Keratinocyte (primary cell): ENCODE data around the gene SUN2. TPM values are rescaled to one million over a fixed set of nuclear protein-coding genes. Genes with fewer than 3 reads are reported as not detected.

ENCODE experiments used
- DNase-seq: peaks from one replicate; pipeline ENCODE4 v3.0.0-alpha.2; 2011; ENCODE audit warnings: low read depth, missing footprints, low spot score
- FAIRE-seq: peaks from 2 replicates; lab custom pipeline; 2011; peaks lifted over from hg19 to GRCh38; lab: Jason Lieb, UNC
- H2AFZ ChIP-seq: 2 replicates; pipeline ENCODE4 v1.6.0; 2012; ENCODE audit warnings: low read length, control low read depth, inconsistent platforms; ENCODE audit not compliant: control insufficient read depth
- H3K27ac ChIP-seq: 2 replicates; pipeline ENCODE4 v1.5.1; 2011; ENCODE audit warnings: low read length; ENCODE audit not compliant: control insufficient read depth, insufficient read depth
- H3K27me3 ChIP-seq: 3 replicates; pipeline ENCODE4 v1.6.0; 2011; ENCODE audit warnings: low read length; ENCODE audit not compliant: control insufficient read depth, insufficient read depth; ENCODE audit errors: extremely low read depth
- H3K36me3 ChIP-seq, 2 experiments: 2 replicates in 1 of 2; 3 replicates in 1 of 2; pipeline ENCODE4 v1.5.1; 2011; ENCODE audit warnings: low read length in 2 of 2, mild to moderate bottlenecking in 1 of 2; ENCODE audit not compliant: control insufficient read depth in 2 of 2, insufficient read depth in 2 of 2; ENCODE audit errors: extremely low read depth in 1 of 2
- H3K4me1 ChIP-seq: 3 replicates; pipeline ENCODE4 v1.5.1; 2011; ENCODE audit warnings: low read length; ENCODE audit not compliant: control insufficient read depth, insufficient read depth; ENCODE audit errors: extremely low read depth
- H3K4me2 ChIP-seq: 3 replicates; pipeline ENCODE4 v1.6.0; 2011; ENCODE audit warnings: low read depth, low read length; ENCODE audit not compliant: control insufficient read depth, insufficient read depth; ENCODE audit errors: extremely low read depth
- H3K4me3 ChIP-seq, 3 experiments: fragments of 200-600 bp in 1 of 3; sonication (generic) in 1 of 3; 2 replicates in 2 of 3; 3 replicates in 1 of 3; pipeline ENCODE4 v1.5.1; 2011 to 2016; ENCODE audit warnings: low read length in 3 of 3, mild to moderate bottlenecking in 3 of 3, control low read depth in 2 of 3, inconsistent platforms in 1 of 3, low read depth in 1 of 3, mixed read lengths in 1 of 3, mixed run types in 1 of 3, moderate library complexity in 1 of 3; ENCODE audit not compliant: control insufficient read depth in 2 of 3, insufficient read depth in 2 of 3; ENCODE audit errors: extremely low read depth in 1 of 3
- H3K79me2 ChIP-seq: 2 replicates; pipeline ENCODE4 v1.6.0; 2012; ENCODE audit warnings: low read length; ENCODE audit not compliant: control insufficient read depth, insufficient read depth
- H3K9ac ChIP-seq: 3 replicates; pipeline ENCODE4 v1.6.0; 2011; ENCODE audit warnings: low read length; ENCODE audit not compliant: control insufficient read depth, insufficient read depth; ENCODE audit errors: extremely low read depth
- H3K9me1 ChIP-seq: 3 replicates; pipeline ENCODE4 v1.6.0; 2011; ENCODE audit warnings: low read length; ENCODE audit not compliant: control insufficient read depth, insufficient read depth; ENCODE audit errors: extremely low read depth
- H3K9me3 ChIP-seq: 2 replicates; pipeline ENCODE4 v1.5.1; 2012; ENCODE audit warnings: low read depth, low read length; ENCODE audit not compliant: control insufficient read depth
- H4K20me1 ChIP-seq: 3 replicates; pipeline ENCODE4 v1.6.0; 2011; ENCODE audit warnings: low read length; ENCODE audit not compliant: control insufficient read depth, insufficient read depth; ENCODE audit errors: extremely low read depth
- EZH2 ChIP-seq: IDR thresholded peaks from one replicate; pipeline ENCODE4 v1.6.1; 2012; ENCODE audit warnings: inconsistent platforms, mild to moderate bottlenecking, low read length, moderate library complexity
- dilution Hi-C: fragments of 300-500 bp; cut with MboI; formaldehyde crosslinking; loops from one replicate; pipeline ENCODE4 v1.7.0; 2020; ENCODE audit warnings: low sequenced_read_pairs; ENCODE audit not compliant: extremely low pct_ligation_motif_present
- polyA plus RNA-seq, 5 experiments: library from polyadenylated mRNA; depleted of rRNA in 3 of 5; stranded (reverse) in 3 of 5; stranded (forward) in 1 of 5; unstranded in 1 of 5; fragments of >200 nt; gene quantifications; 1 replicate in 1 of 5; 2 replicates in 3 of 5; 3 replicates in 1 of 5; pipeline versions ENCODE4 v1.2.1 to v1.2.3, GENCODE V29; 2011 to 2012; ENCODE audit warnings: missing spikeins in 2 of 5, low read depth in 1 of 5, low replicate concordance in 1 of 5
- TF ChIP-seq, protein P1 (sequence below), 3 experiments: IDR thresholded peaks in 1 of 3; conservative IDR thresholded peaks in 1 of 3; optimal IDR thresholded peaks in 1 of 3; 2 replicates in 2 of 3; 3 replicates in 1 of 3; pipeline versions ENCODE3 to v1.5.1; 2011; ENCODE audit warnings: low read length in 3 of 3, mild to moderate bottlenecking in 3 of 3, moderate library complexity in 2 of 3, control low read depth in 1 of 3, inconsistent platforms in 1 of 3; ENCODE audit not compliant: insufficient read depth in 2 of 3; ENCODE audit errors: extremely low read depth in 1 of 3

SUN2 gene
- polyA plus RNA-seq, 1 donor (not counting 4 experiments of a cell fraction or from before 2014, with no cell fraction given): 15.9 TPM

DNA sequence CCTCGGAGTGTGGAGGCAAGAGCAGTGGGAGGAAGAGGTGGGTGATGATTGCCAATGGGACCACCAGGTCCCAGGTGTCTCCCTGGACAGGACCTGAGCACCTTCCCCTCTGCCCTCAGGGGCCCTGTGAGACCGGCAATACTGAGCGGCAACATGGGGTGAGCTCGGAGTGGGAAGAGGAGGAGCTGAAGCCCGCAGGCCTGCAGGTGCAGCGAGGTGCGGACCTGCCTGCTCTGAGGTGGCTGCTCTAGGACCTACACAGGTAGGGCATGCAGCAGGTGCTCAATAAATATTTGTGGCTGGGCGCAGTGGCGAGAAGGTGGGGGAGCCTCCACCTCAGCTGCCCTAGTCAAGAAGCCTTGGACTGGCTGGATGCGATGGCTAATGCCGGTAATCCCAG lies 12.2 kb upstream of the SUN2 start:
- FAIRE-seq: no peak
- dilution Hi-C loops: no loop called here
- Histone ChIP-seq H3K9me1 (no peaks in the 10 kb centered on the region), H3K9ac (no peak overlapping the region), H3K27me3 (peaks cover 11% of the 10 kb centered on the region), H4K20me1 (peaks cover 4% of the 10 kb centered on the region), H3K4me1 (no peaks in the 10 kb centered on the region), H3K79me2 (no peaks in the 10 kb centered on the region), H2AFZ (no peak overlapping the region), H3K9me3 (no peaks in the 10 kb centered on the region), H3K36me3 (no peaks in the 10 kb centered on the region), H3K27ac (no peak overlapping the region), H3K4me3 (no peak overlapping the region), H3K4me2 (no peak overlapping the region)
- DNase-seq: no peak
- TF ChIP-seq, protein P1, sequence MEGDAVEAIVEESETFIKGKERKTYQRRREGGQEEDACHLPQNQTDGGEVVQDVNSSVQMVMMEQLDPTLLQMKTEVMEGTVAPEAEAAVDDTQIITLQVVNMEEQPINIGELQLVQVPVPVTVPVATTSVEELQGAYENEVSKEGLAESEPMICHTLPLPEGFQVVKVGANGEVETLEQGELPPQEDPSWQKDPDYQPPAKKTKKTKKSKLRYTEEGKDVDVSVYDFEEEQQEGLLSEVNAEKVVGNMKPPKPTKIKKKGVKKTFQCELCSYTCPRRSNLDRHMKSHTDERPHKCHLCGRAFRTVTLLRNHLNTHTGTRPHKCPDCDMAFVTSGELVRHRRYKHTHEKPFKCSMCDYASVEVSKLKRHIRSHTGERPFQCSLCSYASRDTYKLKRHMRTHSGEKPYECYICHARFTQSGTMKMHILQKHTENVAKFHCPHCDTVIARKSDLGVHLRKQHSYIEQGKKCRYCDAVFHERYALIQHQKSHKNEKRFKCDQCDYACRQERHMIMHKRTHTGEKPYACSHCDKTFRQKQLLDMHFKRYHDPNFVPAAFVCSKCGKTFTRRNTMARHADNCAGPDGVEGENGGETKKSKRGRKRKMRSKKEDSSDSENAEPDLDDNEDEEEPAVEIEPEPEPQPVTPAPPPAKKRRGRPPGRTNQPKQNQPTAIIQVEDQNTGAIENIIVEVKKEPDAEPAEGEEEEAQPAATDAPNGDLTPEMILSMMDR (optimal IDR thresholded peaks at IDR 0.05 in 1 of 3, IDR thresholded peaks at IDR 0.05 in 1 of 3, conservative IDR thresholded peaks at IDR 0.05 in 1 of 3; ENCODE audit: extremely low read depth in 1 of 3, insufficient read depth in 2 of 3, low read length in 3 of 3): no peak
- TF ChIP-seq EZH2: no peak

DNA sequence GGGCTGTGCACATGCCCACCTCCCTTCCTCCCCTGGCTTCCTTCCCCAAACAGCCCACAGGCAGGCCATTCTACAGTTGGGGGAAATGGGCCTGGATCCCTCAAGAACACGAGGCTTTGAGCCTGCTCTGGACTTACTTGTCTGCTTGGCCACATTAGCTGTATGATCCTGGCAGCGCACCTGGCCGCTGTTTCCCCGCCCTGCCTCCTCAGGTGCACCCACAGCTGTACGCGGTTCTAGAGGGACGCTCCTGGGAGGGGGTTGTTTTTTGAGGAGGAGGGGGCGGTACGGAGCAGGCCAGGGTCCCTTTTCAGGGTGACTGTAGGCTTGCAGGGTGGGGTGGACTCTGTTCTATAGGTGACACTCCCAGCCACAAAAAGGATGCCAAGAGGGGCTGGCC lies 11.5 kb upstream of the SUN2 start:
- no peak for DNase-seq
- peaks cover 4% of the 10 kb centered on the region for H4K20me1 ChIP-seq
- no peak overlapping the region for H3K4me3 ChIP-seq
- FAIRE-seq: no peak
- no peak overlapping the region for H3K4me2 ChIP-seq
- no peaks in the 10 kb centered on the region for H3K4me1 ChIP-seq
- no peaks in the 10 kb centered on the region for H3K9me3 ChIP-seq
- TF ChIP-seq, protein P1 (optimal IDR thresholded peaks at IDR 0.05 in 1 of 3, IDR thresholded peaks at IDR 0.05 in 1 of 3, conservative IDR thresholded peaks at IDR 0.05 in 1 of 3; ENCODE audit: extremely low read depth in 1 of 3, insufficient read depth in 2 of 3, low read length in 3 of 3): no peak
- TF ChIP-seq EZH2: no peak
- H3K79me2 ChIP-seq: no peaks in the 10 kb centered on the region
- no peaks in the 10 kb centered on the region for H3K36me3 ChIP-seq
- no peaks in the 10 kb centered on the region for H3K9me1 ChIP-seq
- peaks cover 11% of the 10 kb centered on the region for H3K27me3 ChIP-seq
- no peak overlapping the region for H3K27ac ChIP-seq
- dilution Hi-C loops: no loop called here
- no peak overlapping the region for H3K9ac ChIP-seq
- no peak overlapping the region for H2AFZ ChIP-seq
